ENCODE data around the gene SPTBN4. TPM values are rescaled to one million over a fixed set of nuclear protein-coding genes. Genes with fewer than 3 reads are reported as not detected.
A peak's percentile ranks its signal among the peaks of the same experiment; 100 is the strongest.
"Not testable (repeated sequence)": the region's sequence is repeated elsewhere in the genome, so short reads cannot be mapped to it uniquely, and the experiment has no call there.

SPTBN4 gene
- total RNA-seq, 1 donor from 2014 or later: not detected

DNA sequence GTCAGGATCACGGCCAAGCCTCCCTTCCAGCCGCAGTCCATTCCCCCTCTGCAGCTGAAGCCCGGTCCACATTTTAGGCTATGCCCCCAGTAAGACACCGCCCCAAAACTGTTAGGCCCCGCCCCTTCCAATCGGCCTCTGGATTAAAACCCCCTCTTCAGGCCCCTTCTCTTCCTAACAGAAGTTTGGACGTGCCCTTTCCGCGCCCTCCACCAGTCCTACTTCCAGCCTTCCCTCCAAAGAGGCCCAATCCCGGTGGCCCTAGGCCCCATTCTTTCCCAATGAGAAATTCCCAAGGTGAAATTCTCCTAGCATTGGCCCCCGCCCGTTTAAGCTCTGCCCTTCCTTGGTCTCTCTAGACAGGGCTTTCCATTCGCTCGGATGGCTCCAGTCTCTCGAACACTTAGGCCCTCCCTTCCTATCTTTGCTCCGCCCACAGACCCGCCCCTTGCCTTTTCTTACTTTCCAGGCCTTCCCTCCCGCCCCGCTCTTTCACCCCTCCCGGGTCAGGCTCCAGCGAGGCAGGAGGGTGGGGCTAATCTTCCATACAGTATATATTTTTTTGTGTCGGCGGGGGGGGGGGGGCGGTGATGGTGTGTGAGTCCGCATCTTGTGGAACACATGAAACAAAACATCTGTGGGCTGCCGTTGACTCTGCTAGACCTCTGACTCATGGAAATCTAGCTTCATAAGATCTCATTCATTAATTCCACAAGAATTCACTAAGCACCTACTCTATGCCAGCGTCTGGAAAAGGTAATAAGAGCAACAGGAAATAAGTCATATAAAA, 148.0 kb downstream of the SPTBN4 start:
- peak in 1 of 2 donors; percentile 90 for DNase-seq (ENCODE audit: low read depth in 2 of 2)

- no peak for DNase-seq (ENCODE audit: low read depth in 2 of 2)
Measured at GRCh38 chr19:40616178-40616577, 149.4 kb downstream of the SPTBN4 start.

- no peak for DNase-seq (ENCODE audit: low read depth in 2 of 2)
Measured at GRCh38 chr19:40616941-40617340, 150.1 kb downstream of the SPTBN4 start.

- DNase-seq (ENCODE audit: low read depth in 2 of 2): no peak
Measured at GRCh38 chr19:40617961-40618360, 151.2 kb downstream of the SPTBN4 start.

GRCh38 chr19:40619333-40620160, 152.7 kb downstream of the SPTBN4 start:
- no peak for DNase-seq (ENCODE audit: low read depth in 2 of 2)

- DNase-seq (ENCODE audit: low read depth in 2 of 2): no peak
Measured at GRCh38 chr19:40620161-40620485, 153.3 kb downstream of the SPTBN4 start.

GRCh38 chr19:40621283-40621682, 154.5 kb downstream of the SPTBN4 start:
- no peak for DNase-seq (ENCODE audit: low read depth in 2 of 2)

DNA sequence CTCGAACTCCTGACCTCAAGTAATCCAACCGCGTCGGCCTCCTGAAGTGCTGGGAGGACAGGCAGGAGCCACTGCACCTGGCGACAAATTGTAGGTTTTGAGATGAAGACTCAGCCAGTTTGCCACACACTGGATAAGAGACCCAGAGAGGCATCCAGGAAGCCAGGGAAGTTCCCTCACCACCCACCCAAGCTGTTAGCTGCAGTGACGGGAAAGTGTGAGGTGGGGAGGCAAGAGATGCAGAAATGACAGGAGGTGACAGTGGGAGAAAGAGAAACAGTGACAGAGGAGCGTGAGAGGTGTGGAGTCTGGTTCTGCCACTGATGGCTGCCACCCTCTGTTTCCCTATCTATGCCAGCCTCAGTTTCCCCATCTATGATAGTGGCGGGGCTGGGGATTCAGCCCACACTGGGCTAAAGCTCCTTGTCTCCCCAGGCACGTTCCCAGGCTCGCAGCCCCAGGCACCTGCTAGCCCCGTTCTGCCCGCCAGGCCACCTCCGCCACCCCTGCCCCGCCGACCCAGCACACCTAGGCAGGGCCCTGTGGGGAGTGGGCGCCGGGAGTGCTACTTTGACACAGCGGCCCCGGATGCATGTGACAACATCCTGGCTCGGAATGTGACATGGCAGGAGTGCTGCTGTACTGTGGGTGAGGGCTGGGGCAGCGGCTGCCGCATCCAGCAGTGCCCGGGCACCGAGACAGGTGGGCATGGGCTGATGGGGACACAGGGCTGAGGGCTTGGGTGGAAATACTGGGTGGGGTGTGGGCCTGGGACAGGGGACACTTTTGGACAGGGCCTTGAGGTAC, 155.4 kb downstream of the SPTBN4 start:
- DNase-seq (ENCODE audit: low read depth in 2 of 2): no peak

DNA sequence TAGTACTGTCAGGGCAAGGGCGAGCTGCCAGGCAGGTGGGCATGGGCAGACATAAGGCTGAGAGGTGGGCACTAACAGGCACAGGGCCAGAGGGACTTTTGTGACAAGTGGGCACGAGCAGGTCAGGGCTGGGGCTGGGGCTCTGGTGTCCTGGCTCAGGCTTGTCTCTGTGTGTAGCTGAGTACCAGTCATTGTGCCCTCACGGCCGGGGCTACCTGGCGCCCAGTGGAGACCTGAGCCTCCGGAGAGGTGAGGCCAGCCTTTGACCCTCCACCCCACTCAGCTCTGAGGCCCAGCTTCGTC, 155.9 kb downstream of the SPTBN4 start:
- no peak for DNase-seq (ENCODE audit: low read depth in 2 of 2)

GRCh38 chr19:40623403-40624251, 156.8 kb downstream of the SPTBN4 start:
- DNase-seq (ENCODE audit: low read depth in 2 of 2): peak in 1 of 2 donors; percentile 43

DNA sequence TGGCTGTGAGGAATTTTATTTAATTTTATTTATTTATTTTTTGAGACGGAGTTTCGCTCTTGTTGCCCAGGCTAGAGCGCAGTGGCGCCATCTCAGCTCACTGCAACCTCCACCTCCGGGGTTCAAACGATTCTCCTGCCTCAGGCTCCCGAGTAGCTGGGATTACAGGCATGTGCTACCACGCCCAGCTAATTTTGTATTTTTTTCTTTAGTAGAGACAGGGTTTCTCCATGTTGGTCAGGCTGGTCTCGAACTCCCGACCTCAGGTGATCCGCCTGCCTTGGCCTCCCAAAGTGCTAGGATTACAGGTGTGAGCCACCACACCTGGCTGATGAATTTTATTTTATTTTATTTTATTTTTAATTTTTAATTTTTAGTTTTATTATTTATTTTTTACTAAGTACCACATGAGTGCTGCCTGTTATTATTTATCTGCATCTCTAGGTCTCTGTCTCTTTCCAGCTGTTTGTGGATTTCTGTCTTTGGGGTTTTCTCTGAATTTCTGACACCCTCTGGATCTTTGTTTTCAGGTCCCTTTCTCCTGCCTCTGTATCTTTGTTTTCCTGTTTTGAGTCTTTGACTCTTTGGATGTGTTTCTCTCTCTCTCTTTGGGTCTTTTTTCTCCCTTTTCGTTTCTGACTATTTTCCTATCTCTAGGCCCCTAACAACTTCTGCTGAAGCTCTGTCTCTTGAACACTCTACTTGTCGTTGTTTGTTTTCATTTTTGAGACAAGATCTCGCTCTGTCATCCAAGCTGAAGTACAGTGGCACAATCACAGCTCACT, 157.8 kb downstream of the SPTBN4 start:
- not testable (repeated sequence) for DNase-seq (ENCODE audit: low read depth in 2 of 2)

GRCh38 chr19:40625406-40626120, 158.8 kb downstream of the SPTBN4 start:
- no peak for DNase-seq (ENCODE audit: low read depth in 2 of 2)

Other genes starting within 250 kb of the SPTBN4 start
- gene TTC9B, start 248.6 kb upstream of the SPTBN4 start, total RNA-seq: under 0.01 TPM in 1 of 2 replicates, not detected in the other
- gene CCNP, start 240.3 kb upstream of the SPTBN4 start, total RNA-seq: under 0.01 and 0.20 TPM in 2 replicates
- 14.4 and 31.0 TPM in 2 replicates for gene AKT2, start 181.7 kb upstream of the SPTBN4 start, total RNA-seq
- 4.1 and 6.5 TPM in 2 replicates for gene C19orf47, start 118.6 kb upstream of the SPTBN4 start, total RNA-seq
- gene PLD3, start 118.3 kb upstream of the SPTBN4 start, total RNA-seq: 87.6 and 128 TPM in 2 replicates
- gene HIPK4, start 76.8 kb upstream of the SPTBN4 start, total RNA-seq: under 0.01 TPM in 1 of 2 replicates, not detected in the other
- gene PRX, start 53.6 kb upstream of the SPTBN4 start, total RNA-seq: 0.87 and 1.2 TPM in 2 replicates
- gene SERTAD1, start 41.0 kb upstream of the SPTBN4 start, total RNA-seq: 15.7 and 27.8 TPM in 2 replicates
- gene SERTAD3, start 22.7 kb upstream of the SPTBN4 start, total RNA-seq: 18.3 and 27.2 TPM in 2 replicates
- gene BLVRB, start 1.3 kb upstream of the SPTBN4 start, total RNA-seq: 45.6 and 46.2 TPM in 2 replicates
- 25.1 and 28.2 TPM in 2 replicates for gene SHKBP1, start 109.9 kb downstream of the SPTBN4 start, total RNA-seq
- 13.7 and 54.4 TPM in 2 replicates for gene LTBP4, start 134.4 kb downstream of the SPTBN4 start, total RNA-seq
- 4.6 and 5.9 TPM in 2 replicates for gene NUMBL, start 223.7 kb downstream of the SPTBN4 start, total RNA-seq
- gene COQ8B, start 249.9 kb downstream of the SPTBN4 start, total RNA-seq: 12.5 and 13.7 TPM in 2 replicates

Measured in lung microvascular endothelial cell (primary cell).